Caco-2 (cell line): Measurements from ENCODE around the gene SLC38A8. TPM values are rescaled to one million over a fixed set of nuclear protein-coding genes. Genes with fewer than 3 reads are reported as not detected.

Experiments
- BruUV-seq: library from RNA; stranded (reverse); fragments of 400-500 nt; replicated peaks from 2 replicates; lab custom pipeline; 2021; lab: Mats Ljungman, UMichigan
- CTCF ChIA-PET: fragments of 300-600 bp; sonication (Branson Sonifier 250); formaldehyde crosslinking; loops from one replicate; lab custom pipeline; 2022; ENCODE audit warnings: antibody characterized with exemption; lab: Charles Lee
- POLR2A ChIA-PET: fragments of 300-600 bp; sonication (Branson Sonifier 250); formaldehyde crosslinking; loops from one replicate; lab custom pipeline; 2022; ENCODE audit warnings: antibody characterized with exemption; lab: Charles Lee
- DNase-seq, 2 experiments: peaks; one replicate each; pipeline versions ENCODE4 v3.0.0 to v3.0.0-alpha.2; 2020 to 2022
- H3K27me3 ChIP-seq: replicated peaks from 2 replicates; pipeline ENCODE4 v1.6.0; 2011; ENCODE audit warnings: low read length; ENCODE audit not compliant: control insufficient read depth, insufficient read depth
- H3K36me3 ChIP-seq: 2 replicates; pipeline ENCODE4 v1.5.1; 2011; ENCODE audit warnings: low read length; ENCODE audit not compliant: control insufficient read depth, insufficient read depth
- H3K4me1 ChIP-seq: fragments of 250-450 bp; sonication (Bioruptor Pico); 2 replicates; pipeline ENCODE4 v1.5.1; 2020; ENCODE audit warnings: mild to moderate bottlenecking
- H3K4me3 ChIP-seq: 2 replicates; pipeline ENCODE4 v1.5.1; 2011; ENCODE audit warnings: low read depth, mild to moderate bottlenecking, control low read depth, low read length
- H3K9me3 ChIP-seq: fragments of 250-450 bp; sonication (Bioruptor Pico); 2 replicates; pipeline ENCODE4 v1.5.1; 2020; ENCODE audit warnings: mild to moderate bottlenecking, moderate library complexity
- H3K27ac Mint-ChIP-seq: one replicate; pipeline ENCODE4 v1.8.0; 2022; ENCODE audit warnings: mixed read lengths; ENCODE audit not compliant: unreplicated experiment
- H3K27me3 Mint-ChIP-seq: one replicate; pipeline ENCODE4 v1.8.0; 2022; ENCODE audit warnings: mixed read lengths; ENCODE audit not compliant: insufficient read depth, unreplicated experiment
- H3K36me3 Mint-ChIP-seq: one replicate; pipeline ENCODE4 v1.8.0; 2022; ENCODE audit warnings: mild to moderate bottlenecking, mixed read lengths; ENCODE audit not compliant: insufficient read depth, unreplicated experiment
- H3K4me1 Mint-ChIP-seq: one replicate; pipeline ENCODE4 v1.8.0; 2022; ENCODE audit warnings: low read depth, mixed read lengths; ENCODE audit not compliant: unreplicated experiment
- H3K4me3 Mint-ChIP-seq: one replicate; pipeline ENCODE4 v1.8.0; 2022; ENCODE audit warnings: mild to moderate bottlenecking, moderate library complexity, mixed read lengths; ENCODE audit not compliant: unreplicated experiment
- H3K9me3 Mint-ChIP-seq: one replicate; pipeline ENCODE4 v1.8.0; 2022; ENCODE audit warnings: mixed read lengths; ENCODE audit not compliant: unreplicated experiment
- CTCF ChIP-seq, 2 experiments: fragments of 200-600 bp in 1 of 2; IDR thresholded peaks; 1 replicate in 1 of 2; 2 replicates in 1 of 2; pipeline versions ENCODE4 v1.5.1 to v1.8.0; 2011 to 2022; ENCODE audit warnings: antibody characterized with exemption in 1 of 2, control low read depth in 1 of 2, inconsistent platforms in 1 of 2, low read depth in 1 of 2, low read length in 1 of 2, mild to moderate bottlenecking in 1 of 2, moderate library complexity in 1 of 2; ENCODE audit not compliant: insufficient read depth in 1 of 2, severe bottlenecking in 1 of 2, unreplicated experiment in 1 of 2
- intact Hi-C: fragments of 100-400 bp; cut with micrococcal nuclease; formaldehyde crosslinking; loops from one replicate; pipeline ENCODE4 v1.10.0; 2022; ENCODE audit not compliant: unreplicated experiment
- total RNA-seq: library from RNA; stranded (reverse); gene quantifications from 2 replicates; pipeline ENCODE4 v1.2.3, GENCODE V29; 2022

Gene SLC38A8
- total RNA-seq, 1 experiment from 2014 or later: 0.79 TPM

- ChIA-PET CTCF (interaction anchor here (0.7 kb wide), 1 partner anchor 34 kb away, joined by 3 read pairs; no protein-coding TSS in a partner anchor), POLR2A (no interaction called here)
- Mint-ChIP-seq H3K9me3 (no peaks in the 10 kb centered on the region), H3K36me3 (peaks cover 40% of the 10 kb centered on the region), H3K4me1 (no peaks in the 10 kb centered on the region), H3K27ac (peak overlapping the region; percentile 15), H3K4me3 (no peak overlapping the region), H3K27me3 (no peaks in the 10 kb centered on the region)
- intact Hi-C loops: no loop called here
- no peaks in the 10 kb centered on the region for H3K9me3 ChIP-seq
- H3K4me1 ChIP-seq: 0 out of 2 replicates have a peak, but pooled peaks cover 6% of the 10 kb centered on the region
- TF ChIP-seq CTCF (IDR thresholded peaks at IDR 0.05; ENCODE audit: insufficient read depth in 1 of 2, low read depth in 1 of 2, low read length in 1 of 2, severe bottlenecking in 1 of 2, unreplicated experiment in 1 of 2): no peak
- no peak overlapping the region for H3K4me3 ChIP-seq
- H3K27me3 ChIP-seq: no peaks in the 10 kb centered on the region
- no TSS peak for BruUV-seq
- H3K36me3 ChIP-seq: peaks cover 5% of the 10 kb centered on the region
- no peak for DNase-seq
Measured at GRCh38 chr16:84050316-84050715, 7.7 kb upstream of the SLC38A8 start.

GRCh38 chr16:84049403-84050060 is 6.9 kb upstream of the SLC38A8 start:
- Histone ChIP-seq H3K4me1 (0 out of 2 replicates have a peak, but pooled peaks cover 6% of the 10 kb centered on the region), H3K9me3 (no peaks in the 10 kb centered on the region), H3K36me3 (peaks cover 4% of the 10 kb centered on the region), H3K4me3 (no peak overlapping the region), H3K27me3 (no peaks in the 10 kb centered on the region)
- TF ChIP-seq CTCF (IDR thresholded peaks at IDR 0.05; ENCODE audit: insufficient read depth in 1 of 2, low read depth in 1 of 2, low read length in 1 of 2, severe bottlenecking in 1 of 2, unreplicated experiment in 1 of 2): no peak
- no peaks in the 10 kb centered on the region for H3K4me1 Mint-ChIP-seq
- POLR2A ChIA-PET: no interaction called here
- no TSS peak for BruUV-seq
- no peak overlapping the region for H3K4me3 Mint-ChIP-seq
- H3K9me3 Mint-ChIP-seq: no peaks in the 10 kb centered on the region
- no peak for DNase-seq
- intact Hi-C loops: loop anchor here (5.0 kb wide), 1 partner anchor 222 kb away; no protein-coding TSS in a partner anchor
- CTCF ChIA-PET: interaction anchor here (1.7 kb wide), 1 partner anchor 93 kb away, joined by 8 read pairs; no protein-coding TSS in a partner anchor
- H3K27me3 Mint-ChIP-seq: no peaks in the 10 kb centered on the region
- H3K27ac Mint-ChIP-seq: peak overlapping the region; percentile 15
- H3K36me3 Mint-ChIP-seq: peaks cover 38% of the 10 kb centered on the region

- H3K27me3 Mint-ChIP-seq: no peaks in the 10 kb centered on the region
- H3K36me3 Mint-ChIP-seq: peaks cover 32% of the 10 kb centered on the region
- POLR2A ChIA-PET: interaction anchor here (0.6 kb wide), 1 partner anchor 319 kb away, joined by 3 read pairs; the partner anchor contains the start of gene ATP2C2
- H3K4me3 ChIP-seq: no peak overlapping the region
- no peak overlapping the region for H3K27ac Mint-ChIP-seq
- peaks cover 13% of the 10 kb centered on the region for H3K4me1 ChIP-seq
- H3K9me3 Mint-ChIP-seq: no peaks in the 10 kb centered on the region
- peaks cover 4% of the 10 kb centered on the region for H3K36me3 ChIP-seq
- peaks cover 4% of the 10 kb centered on the region for H3K4me1 Mint-ChIP-seq
- TF ChIP-seq CTCF (IDR thresholded peaks at IDR 0.05; ENCODE audit: insufficient read depth in 1 of 2, low read depth in 1 of 2, low read length in 1 of 2, severe bottlenecking in 1 of 2, unreplicated experiment in 1 of 2): no peak
- no peaks in the 10 kb centered on the region for H3K9me3 ChIP-seq
- no TSS peak for BruUV-seq
- intact Hi-C loops: loop anchor here (1.0 to 5.0 kb wide), 5 partner anchors 16 to 222 kb away; partner anchors contain the start of gene NECAB2
- no peak for DNase-seq
- H3K27me3 ChIP-seq: no peaks in the 10 kb centered on the region
- CTCF ChIA-PET: interaction anchor here (1.0 to 1.7 kb wide), 4 partner anchors 78 to 138 kb away, joined by 3 to 10 read pairs (median 6); partner anchors contain the start of gene TAF1C
- no peak overlapping the region for H3K4me3 Mint-ChIP-seq
Measured at GRCh38 chr16:84048871-84049270, 6.3 kb upstream of the SLC38A8 start.
